CD4-positive, alpha-beta T cell treated with Interferon alpha-2 for 1 hour (primary cell): ENCODE data around the gene FXYD5.
"Not testable (repeated sequence)": the region's sequence is repeated elsewhere in the genome, so short reads cannot be mapped to it uniquely, and the experiment has no call there.

ENCODE experiments used
- DNase-seq, 2 donors: peaks; one replicate each; pipeline ENCODE4 v3.0.0-alpha.2; 2020 to 2022

The FXYD5 gene

DNA sequence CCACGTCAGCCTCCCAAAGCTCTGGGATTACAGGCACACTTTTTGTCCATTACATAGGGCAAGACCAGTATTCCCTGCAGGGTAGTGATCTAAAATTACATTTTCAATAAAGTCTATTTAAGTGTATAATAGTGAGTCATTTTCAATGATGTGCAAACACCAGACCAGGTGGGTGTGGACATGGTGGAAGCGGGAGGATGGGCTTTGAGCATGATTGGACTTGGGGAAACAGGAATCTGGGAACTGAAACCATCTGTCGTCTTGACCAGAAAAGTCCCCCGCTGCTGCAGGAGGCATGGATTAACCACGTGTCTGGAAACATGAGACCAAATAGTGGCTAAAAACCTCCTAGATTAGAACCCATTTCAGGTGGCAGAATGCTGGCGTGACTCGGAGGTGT, 34.0 kb upstream of the FXYD5 start:
- peak; percentile 18 to 20 for DNase-seq

GRCh38 chr19:35120898-35121297, 33.6 kb upstream of the FXYD5 start:
- DNase-seq: no peak

- no peak for DNase-seq
Observed at GRCh38 chr19:35122687-35123551, 31.6 kb upstream of the FXYD5 start.

DNA sequence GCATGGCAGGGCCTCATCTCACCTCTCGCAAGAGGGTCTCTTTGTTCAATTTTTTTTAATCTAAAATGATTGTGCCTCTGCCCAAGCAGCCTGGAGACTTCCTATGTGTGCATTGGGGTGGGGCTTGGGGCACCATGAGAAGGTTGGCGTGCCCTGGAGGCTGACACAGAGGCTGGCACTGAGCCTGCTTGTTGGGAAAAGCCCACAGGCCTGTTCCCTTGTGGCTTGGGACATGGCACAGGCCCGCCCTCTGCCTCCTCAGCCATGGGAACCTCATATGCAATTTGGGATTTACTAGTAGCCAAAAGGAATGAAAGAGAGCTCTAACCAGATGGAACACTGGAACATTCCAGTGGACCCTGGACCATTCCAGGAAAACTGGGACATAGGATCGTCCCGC, 31.0 kb upstream of the FXYD5 start:
- no peak for DNase-seq

- peak; percentile 90 to 91 for DNase-seq
Observed at GRCh38 chr19:35124098-35125060, 30.2 kb upstream of the FXYD5 start.

- DNase-seq: no peak
Observed at GRCh38 chr19:35125270-35125717, 29.2 kb upstream of the FXYD5 start.

DNA sequence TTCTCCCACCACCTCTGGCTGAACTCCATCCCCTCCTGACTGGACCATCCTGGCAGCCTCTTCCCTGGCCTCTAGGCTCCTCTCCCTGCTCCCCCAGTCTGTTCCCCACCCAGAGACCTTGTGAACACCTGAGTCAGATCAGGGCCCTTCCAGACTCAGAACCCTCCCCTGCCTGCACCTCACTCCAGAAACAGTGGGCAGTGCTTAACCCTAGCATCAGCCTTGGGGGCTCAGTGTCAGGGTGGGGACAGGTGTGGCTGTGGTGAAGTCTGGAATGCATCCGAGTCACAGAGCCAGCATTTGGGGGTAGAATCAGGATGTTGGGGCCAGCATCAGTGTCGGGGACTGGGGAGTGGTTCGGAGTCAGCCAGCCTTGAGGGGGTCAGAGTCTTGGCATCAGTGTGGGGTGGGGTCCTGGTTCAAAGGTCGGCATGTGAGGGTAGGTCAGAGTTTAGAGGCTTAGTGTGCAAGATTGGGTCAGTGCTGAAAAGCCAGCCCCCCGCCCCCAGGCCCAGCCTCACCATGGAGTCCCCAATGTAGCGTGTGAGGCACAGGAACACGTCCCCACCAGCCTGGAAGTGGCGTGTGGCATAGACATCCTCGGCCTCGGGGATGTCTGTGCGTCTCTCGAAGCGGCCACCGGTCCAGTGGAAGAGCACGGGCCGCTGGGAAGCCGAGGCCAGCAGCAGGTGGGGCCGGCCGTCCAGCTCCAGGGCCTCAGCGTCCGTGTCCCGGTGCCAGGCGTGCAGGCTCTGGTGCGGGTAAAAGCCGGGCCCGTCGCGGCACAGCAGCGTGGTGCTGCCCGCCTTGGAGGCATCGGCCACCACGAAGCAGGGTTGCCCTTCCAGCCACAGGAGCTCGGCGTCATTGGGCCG, 28.5 kb upstream of the FXYD5 start:
- DNase-seq: no peak

- DNase-seq: no peak
Observed at GRCh38 chr19:35126624-35126959, 27.9 kb upstream of the FXYD5 start.

- no peak for DNase-seq
Observed at GRCh38 chr19:35127871-35128270, 26.7 kb upstream of the FXYD5 start.

DNA sequence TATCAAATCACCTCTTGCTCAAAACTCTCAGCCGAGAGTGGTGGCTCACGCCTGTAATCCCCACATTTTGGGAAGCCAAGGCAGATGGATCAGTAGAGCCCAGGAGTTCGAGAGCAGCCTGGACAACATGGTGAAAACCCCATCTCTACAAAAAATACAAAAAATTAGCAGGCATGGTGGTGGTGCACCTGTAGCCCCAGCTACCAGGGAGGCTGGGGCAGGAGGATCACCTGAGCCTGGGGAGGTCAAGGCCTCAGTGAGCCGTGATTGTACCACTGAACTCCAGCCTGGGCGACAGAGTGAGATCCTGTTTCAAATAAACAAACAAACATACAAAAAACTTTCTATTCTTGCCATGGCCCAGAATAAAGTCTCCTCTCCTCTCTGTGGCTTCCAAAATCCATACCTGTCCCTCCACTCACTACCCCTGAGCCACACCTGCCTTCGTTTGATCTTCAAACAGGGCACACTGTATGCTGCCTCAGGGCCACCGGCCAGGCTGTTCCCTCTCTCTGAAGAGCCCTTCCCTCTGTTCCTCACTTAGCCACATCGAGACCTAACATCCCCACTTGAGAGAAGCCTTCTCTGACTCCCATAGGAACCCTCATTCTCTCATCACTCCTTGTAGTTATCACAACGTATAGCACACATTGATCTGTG, 26.0 kb upstream of the FXYD5 start:
- no peak for DNase-seq

- DNase-seq: not testable (repeated sequence)
Observed at GRCh38 chr19:35129724-35130274, 24.7 kb upstream of the FXYD5 start.

- no peak for DNase-seq
Observed at GRCh38 chr19:35130761-35131720, 23.5 kb upstream of the FXYD5 start.

GRCh38 chr19:35132254-35132653, 22.3 kb upstream of the FXYD5 start:
- no peak for DNase-seq

DNA sequence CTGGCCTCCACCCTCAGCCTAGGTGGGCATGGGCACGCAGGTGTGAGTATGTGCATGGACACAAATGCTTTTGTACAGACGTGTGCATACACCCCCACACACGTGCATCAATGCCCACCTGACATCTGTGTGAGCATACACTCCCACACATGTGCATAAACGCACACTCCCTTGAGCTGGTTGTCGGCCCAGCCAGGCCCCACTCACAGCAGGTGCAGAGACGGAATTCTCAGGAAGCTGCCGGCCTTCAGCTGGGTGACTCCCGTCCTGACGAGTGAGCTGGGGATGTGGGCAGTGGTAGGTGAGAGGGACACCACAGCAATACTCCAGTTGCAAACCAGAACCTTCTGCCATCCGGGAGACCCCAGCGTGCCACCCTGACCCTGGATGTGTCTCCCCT, 20.7 kb upstream of the FXYD5 start:
- no peak for DNase-seq

DNA sequence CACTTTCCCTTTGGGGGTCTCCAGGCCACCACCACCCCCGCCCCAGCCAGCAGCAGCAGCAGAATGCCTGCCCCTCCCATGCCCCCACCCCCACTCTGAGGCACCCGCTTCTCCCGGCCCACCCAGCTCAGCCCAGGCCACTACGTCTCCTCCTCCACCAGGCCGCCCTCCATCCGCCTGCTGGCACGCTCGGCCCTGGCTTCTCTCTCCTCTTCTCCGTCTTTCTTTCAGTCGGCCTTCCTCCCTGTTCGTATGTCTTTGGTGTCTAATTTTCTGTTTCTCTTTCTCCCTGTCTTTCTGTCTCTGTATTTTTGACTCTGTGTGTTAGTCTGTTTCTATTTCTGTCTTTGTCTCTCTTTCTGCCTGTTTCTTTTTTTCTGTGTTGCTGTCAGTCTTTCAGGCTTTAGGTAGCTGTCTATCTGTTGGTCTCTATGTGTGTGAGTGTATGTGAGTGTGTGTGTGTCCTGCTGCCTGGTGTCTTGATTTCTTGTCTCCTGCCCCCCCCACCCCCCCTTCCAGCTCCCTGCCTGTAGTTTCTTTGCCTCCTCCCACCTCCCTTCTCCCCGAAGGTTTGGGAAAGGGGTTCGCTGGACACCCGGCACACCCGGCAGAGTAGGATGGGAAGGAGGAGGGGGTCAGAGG, 19.8 kb upstream of the FXYD5 start, which contains the start of gene LGI4:
Gene LGI4 (minus strand): TSS at position 459 of the 642 bp plus-strand sequence. CDS start 379 bp downstream, at position 80.
- DNase-seq: no peak

GRCh38 chr19:35135389-35135909, 19.1 kb upstream of the FXYD5 start:
- peak; percentile 62 to 70 for DNase-seq

GRCh38 chr19:35136231-35136630, 18.3 kb upstream of the FXYD5 start:
- no peak for DNase-seq

- DNase-seq: no peak
Observed at GRCh38 chr19:35136977-35137702, 17.4 kb upstream of the FXYD5 start.

- no peak for DNase-seq
Observed at GRCh38 chr19:35138305-35138892, 16.1 kb upstream of the FXYD5 start, which contains the start of gene FXYD1. Gene FXYD1, plus strand, starts transcription at chr19:35138824. Its CDS starts 1,256 bp downstream, at chr19:35140080.
